Activated naive CD8-positive, alpha-beta T cell treated with anti-CD3 and anti-CD28 coated beads, Interleukin-2, amount 10 ng/mL, durations not matched to agents 7 days and 5 days (primary cell): Measurements from ENCODE around the gene TTF1. TPM values are rescaled to one million over a fixed set of nuclear protein-coding genes. Genes with fewer than 3 reads are reported as not detected.
"Not testable (repeated sequence)": the region's sequence is repeated elsewhere in the genome, so short reads cannot be mapped to it uniquely, and the experiment has no call there.

ENCODE experiments used
- ATAC-seq: fragments of 150-1000 bp; cut with Tn5 transposase; one replicate; pipeline ENCODE4 v1.10.0; 2021; ENCODE audit warnings: low read depth, moderate library complexity
- POLR2A ChIA-PET: fragments of 350-600 bp; sonication (Branson Sonifier 250); formaldehyde crosslinking; loops from one replicate; lab custom pipeline; 2021; ENCODE audit warnings: antibody characterized with exemption; lab: Charles Lee
- DNase-seq: peaks from one replicate; pipeline ENCODE4 v3.0.0; 2021
- H3K27ac Mint-ChIP-seq: one replicate; pipeline ENCODE4 v1.8.0; 2022; ENCODE audit warnings: mild to moderate bottlenecking, mixed read lengths
- H3K27me3 Mint-ChIP-seq: one replicate; pipeline ENCODE4 v1.8.0; 2022; ENCODE audit warnings: mild to moderate bottlenecking, moderate library complexity, mixed read lengths
- H3K36me3 Mint-ChIP-seq: one replicate; pipeline ENCODE4 v1.8.0; 2021; ENCODE audit warnings: mild to moderate bottlenecking, mixed read lengths
- H3K4me1 Mint-ChIP-seq: one replicate; pipeline ENCODE4 v1.8.0; 2021; ENCODE audit warnings: mixed read lengths
- H3K4me3 Mint-ChIP-seq: one replicate; pipeline ENCODE4 v1.8.0; 2022; ENCODE audit warnings: mild to moderate bottlenecking, moderate library complexity, mixed read lengths
- H3K9me3 Mint-ChIP-seq: one replicate; pipeline ENCODE4 v1.8.0; 2021; ENCODE audit warnings: mixed read lengths
- total RNA-seq, 2 experiments: library from RNA; stranded (reverse); gene quantifications; one replicate each; pipeline ENCODE4 v1.2.3, GENCODE V29; 2021

The TTF1 gene
- total RNA-seq, 2 experiments from 2014 or later: 31.3 to 32.5 TPM

DNA sequence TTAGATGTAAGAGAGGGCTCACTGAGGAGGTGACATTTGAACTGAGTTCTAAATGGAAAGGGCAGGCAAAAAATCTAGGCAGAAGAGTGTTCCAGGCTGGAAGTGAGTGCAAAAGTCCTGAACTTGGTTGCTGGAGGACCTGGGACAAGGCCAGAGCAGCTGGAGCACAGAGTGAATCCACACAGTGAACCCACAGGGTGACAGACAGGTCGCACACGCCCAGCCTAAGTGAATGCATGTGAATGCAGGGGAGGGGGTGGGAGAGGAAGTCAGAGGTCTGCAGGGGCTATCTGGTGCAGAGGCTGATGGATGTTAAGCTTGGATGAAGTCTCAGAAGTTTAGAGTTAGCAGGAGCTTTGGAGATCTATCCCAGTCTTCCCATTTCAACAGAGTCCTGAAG, 556 bp upstream of the TTF1 start:
- H3K4me3 Mint-ChIP-seq: peak overlapping the region; percentile 80
- H3K27ac Mint-ChIP-seq: peak overlapping the region; percentile 73
- POLR2A ChIA-PET: no interaction called here
- H3K4me1 Mint-ChIP-seq: peaks cover 38% of the 10 kb centered on the region
- no peak for ATAC-seq
- peaks cover 12% of the 10 kb centered on the region for H3K36me3 Mint-ChIP-seq
- DNase-seq: no peak
- no peaks in the 10 kb centered on the region for H3K9me3 Mint-ChIP-seq
- peaks cover 18% of the 10 kb centered on the region for H3K27me3 Mint-ChIP-seq

DNA sequence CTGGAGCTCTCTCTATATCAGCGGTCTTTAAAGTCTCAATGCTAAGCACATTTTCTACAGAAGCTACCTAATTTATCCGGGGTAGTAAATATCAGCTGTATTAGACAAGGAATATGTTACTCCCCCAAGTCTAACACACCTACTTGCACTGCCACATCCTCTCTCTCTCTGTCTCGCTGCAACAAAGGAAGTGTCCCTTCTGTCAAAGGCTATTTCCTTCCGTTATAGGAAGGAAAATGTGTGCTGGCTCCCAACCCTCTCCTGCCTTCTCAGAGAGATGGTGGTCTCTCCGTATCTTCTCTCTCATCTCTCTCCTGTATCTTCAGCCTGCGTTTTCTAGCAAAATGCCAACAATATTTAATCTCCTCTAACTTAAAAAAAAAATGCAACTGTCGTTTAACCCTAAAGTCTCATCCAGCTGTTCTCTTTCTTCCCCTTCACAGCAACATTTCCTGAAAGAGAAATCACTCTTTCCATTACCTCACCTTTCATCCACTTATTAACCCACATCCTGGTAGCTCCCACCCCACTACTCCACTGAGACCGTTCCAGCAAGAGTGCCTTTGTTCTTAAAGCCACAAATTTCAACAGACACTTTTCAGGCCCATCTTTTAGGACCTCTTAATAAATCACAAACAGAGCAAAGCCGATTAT, 2.3 kb downstream of the TTF1 start:
- DNase-seq (no peak), ATAC-seq (peak; percentile 57)
- Mint-ChIP-seq H3K27me3 (peaks cover under 1% of the 10 kb centered on the region), H3K36me3 (peaks cover 31% of the 10 kb centered on the region), H3K4me3 (peak overlapping the region; percentile 80), H3K9me3 (no peaks in the 10 kb centered on the region), H3K27ac (peak overlapping the region; percentile 89), H3K4me1 (peaks cover 28% of the 10 kb centered on the region)
- POLR2A ChIA-PET: interaction anchor here (1.0 to 3.3 kb wide), 4 partner anchors 15 to 74 kb away, joined by 3 to 12 read pairs (median 4); partner anchors contain the start of gene SETX

DNA sequence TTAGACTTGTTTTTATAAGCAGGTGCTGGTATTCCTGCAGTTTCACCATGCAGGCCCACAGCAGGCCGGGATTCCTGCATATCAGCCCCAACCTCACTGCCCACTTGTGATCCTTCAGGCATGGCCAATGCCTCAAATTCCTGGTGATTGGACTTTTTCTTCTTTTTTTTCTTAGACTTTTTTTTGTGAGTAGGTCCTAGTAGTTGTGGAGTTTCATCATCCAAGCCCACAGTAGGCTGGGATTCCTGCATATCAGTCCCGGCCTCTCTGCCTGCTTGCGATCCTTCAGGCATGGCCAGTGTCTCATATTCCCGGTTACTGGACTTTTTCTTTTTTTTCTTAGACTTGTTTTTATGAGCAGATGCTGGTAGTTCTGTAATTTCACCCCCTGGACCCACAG, 4.8 kb downstream of the TTF1 start:
- Mint-ChIP-seq H3K4me1 (peaks cover 26% of the 10 kb centered on the region), H3K27ac (no peak overlapping the region), H3K27me3 (no peaks in the 10 kb centered on the region), H3K9me3 (no peaks in the 10 kb centered on the region), H3K36me3 (peaks cover 45% of the 10 kb centered on the region), H3K4me3 (no peak overlapping the region)
- DNase-seq (no peak), ATAC-seq (no peak)
- POLR2A ChIA-PET: no interaction called here

DNA sequence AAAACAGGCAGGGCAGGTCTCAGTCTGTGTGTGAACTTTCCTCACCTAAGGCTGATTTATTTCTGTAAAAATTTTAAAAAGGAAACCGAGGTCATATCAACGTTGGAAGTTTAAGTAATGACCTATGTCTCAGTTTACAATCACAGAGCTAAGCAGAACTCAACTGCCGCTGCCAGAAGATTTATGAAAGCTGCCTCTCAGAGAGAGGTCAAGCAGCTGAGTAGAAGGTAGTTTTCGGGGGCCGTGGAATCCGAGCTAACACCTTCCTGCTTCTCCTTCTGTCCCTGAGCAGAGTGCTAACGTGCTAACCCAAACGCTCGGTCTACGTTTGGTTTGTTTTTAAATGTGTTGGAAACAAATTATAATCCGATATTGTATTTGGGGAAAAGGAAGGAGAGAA, 11.1 kb downstream of the TTF1 start:
- Mint-ChIP-seq H3K4me3 (no peak overlapping the region), H3K4me1 (peaks cover 3% of the 10 kb centered on the region), H3K36me3 (peaks cover 37% of the 10 kb centered on the region), H3K9me3 (no peaks in the 10 kb centered on the region), H3K27ac (no peak overlapping the region), H3K27me3 (no peaks in the 10 kb centered on the region)
- ATAC-seq: no peak
- DNase-seq: no peak
- POLR2A ChIA-PET: no interaction called here

DNA sequence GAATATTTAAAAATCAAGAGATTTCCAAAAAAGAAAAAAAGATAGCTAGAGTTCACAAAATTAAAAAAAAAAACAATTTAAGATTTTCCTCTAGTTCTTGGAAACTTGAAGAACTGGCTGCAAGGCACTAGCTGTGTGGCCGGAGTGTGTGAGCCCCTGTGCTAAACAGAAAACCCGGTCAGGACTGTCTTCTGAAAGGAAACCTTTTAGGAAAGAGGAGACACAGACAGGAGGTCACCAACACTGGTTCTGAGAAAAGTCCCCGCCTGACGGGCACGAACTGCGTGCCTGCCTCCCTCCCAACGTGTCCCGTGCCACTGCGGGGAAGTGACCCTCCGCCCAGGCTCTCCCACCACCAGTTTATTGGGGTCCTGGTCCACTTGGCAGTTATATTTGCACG, 15.2 kb downstream of the TTF1 start:
- no peak overlapping the region for H3K27ac Mint-ChIP-seq
- POLR2A ChIA-PET: no interaction called here
- no peak overlapping the region for H3K4me3 Mint-ChIP-seq
- no peaks in the 10 kb centered on the region for H3K9me3 Mint-ChIP-seq
- H3K27me3 Mint-ChIP-seq: no peaks in the 10 kb centered on the region
- ATAC-seq: no peak
- H3K36me3 Mint-ChIP-seq: peaks cover 34% of the 10 kb centered on the region
- DNase-seq: no peak
- H3K4me1 Mint-ChIP-seq: no peaks in the 10 kb centered on the region

DNA sequence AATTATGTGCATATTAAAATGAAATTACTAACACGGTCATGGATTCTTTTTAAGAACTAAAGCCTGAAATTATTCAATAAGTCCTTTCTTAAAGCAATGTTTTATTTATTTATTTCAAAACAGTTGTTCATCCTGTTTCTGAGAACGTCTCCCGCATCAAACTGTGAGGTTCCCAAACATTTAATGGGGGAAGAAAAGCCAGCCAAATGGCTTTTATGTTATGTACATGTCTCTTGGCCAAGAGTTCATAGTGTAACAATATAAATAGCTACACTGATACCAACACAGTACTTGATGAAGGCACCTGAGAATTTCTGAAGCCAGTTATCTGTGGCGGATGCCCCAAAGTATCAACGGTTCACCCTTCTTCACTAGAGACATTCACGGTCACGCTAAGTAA, 15.7 kb downstream of the TTF1 start:
- no peak for DNase-seq
- H3K4me3 Mint-ChIP-seq: no peak overlapping the region
- no peaks in the 10 kb centered on the region for H3K4me1 Mint-ChIP-seq
- POLR2A ChIA-PET: interaction anchor here (0.5 kb wide), 1 partner anchor 785 kb away, joined by 3 read pairs; no protein-coding TSS in a partner anchor
- H3K27me3 Mint-ChIP-seq: no peaks in the 10 kb centered on the region
- no peaks in the 10 kb centered on the region for H3K9me3 Mint-ChIP-seq
- no peak overlapping the region for H3K27ac Mint-ChIP-seq
- peaks cover 33% of the 10 kb centered on the region for H3K36me3 Mint-ChIP-seq
- ATAC-seq: no peak

DNA sequence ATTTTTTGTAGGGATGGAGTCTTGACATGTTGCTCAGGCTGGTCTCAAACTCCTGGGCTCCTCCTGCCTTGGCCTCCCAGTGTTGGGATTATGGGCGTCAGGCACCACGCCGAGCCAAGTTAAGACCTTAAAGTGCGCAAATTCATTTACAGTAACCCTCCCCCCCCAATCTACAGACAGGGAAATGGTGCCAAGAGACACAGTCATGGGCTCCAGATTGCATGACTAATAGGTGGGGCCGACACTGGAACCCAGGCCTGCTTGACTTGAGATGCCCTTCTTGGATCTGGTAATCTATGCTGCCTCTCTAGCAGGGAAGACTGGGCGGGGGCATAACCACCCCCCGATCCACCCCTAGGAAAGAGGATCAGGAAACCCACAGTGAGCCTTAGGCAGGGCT, 19.5 kb downstream of the TTF1 start:
- H3K4me3 Mint-ChIP-seq: no peak overlapping the region
- DNase-seq: no peak
- H3K27me3 Mint-ChIP-seq: no peaks in the 10 kb centered on the region
- POLR2A ChIA-PET: no interaction called here
- no peak for ATAC-seq
- no peak overlapping the region for H3K27ac Mint-ChIP-seq
- H3K4me1 Mint-ChIP-seq: peaks cover 24% of the 10 kb centered on the region
- H3K9me3 Mint-ChIP-seq: no peaks in the 10 kb centered on the region
- H3K36me3 Mint-ChIP-seq: peaks cover 45% of the 10 kb centered on the region

DNA sequence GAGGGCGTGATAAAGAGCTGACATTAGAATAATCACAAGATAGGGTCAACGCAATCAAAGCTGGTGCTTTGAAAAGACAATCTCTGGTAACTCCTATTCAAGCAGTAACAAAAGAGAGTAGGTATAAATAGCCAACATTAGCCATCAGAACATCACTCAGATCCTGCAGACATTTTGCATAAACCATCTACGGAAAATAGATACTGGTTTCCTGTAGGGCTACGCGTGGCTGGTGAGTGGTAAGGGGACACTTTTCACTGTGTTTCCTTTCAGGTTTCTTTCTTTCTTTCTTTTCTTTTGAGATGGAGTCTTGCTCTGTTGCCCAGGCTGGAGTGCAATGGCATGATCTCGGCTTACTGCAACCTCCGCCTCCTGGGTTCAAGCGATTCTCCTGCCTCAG, 22.3 kb downstream of the TTF1 start:
- H3K36me3 Mint-ChIP-seq: peaks cover 49% of the 10 kb centered on the region
- POLR2A ChIA-PET: interaction anchor here (1.3 kb wide), 1 partner anchor 37 kb away, joined by 4 read pairs; no protein-coding TSS in a partner anchor
- ATAC-seq (peak; percentile 36), DNase-seq (no peak)
- peak overlapping the region; percentile 15 for H3K4me3 Mint-ChIP-seq
- H3K4me1 Mint-ChIP-seq: peaks cover 35% of the 10 kb centered on the region
- H3K27ac Mint-ChIP-seq: peak overlapping the region; percentile 30
- no peaks in the 10 kb centered on the region for H3K9me3 Mint-ChIP-seq
- H3K27me3 Mint-ChIP-seq: no peaks in the 10 kb centered on the region

DNA sequence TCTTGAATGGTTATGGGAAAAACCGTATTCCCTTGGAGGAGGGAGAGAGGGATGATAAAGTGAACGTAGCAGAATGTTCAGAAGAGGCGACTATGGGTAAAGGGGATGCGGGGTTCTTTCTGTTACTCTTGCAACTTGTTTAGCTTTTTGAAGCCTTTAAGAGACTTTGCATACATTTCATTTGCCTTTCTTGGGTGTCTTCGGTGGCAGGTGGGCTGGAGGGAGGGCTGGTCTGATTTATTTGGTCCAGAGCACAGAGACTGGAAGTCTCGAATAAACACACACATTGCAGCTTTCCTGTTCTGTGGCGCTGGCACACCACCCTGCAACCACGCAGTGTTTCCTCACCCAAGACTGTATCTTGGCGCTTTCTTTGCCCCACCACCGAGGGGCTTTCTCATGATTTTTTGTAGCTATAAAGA, 23.2 kb downstream of the TTF1 start:
- H3K9me3 Mint-ChIP-seq: no peaks in the 10 kb centered on the region
- H3K4me1 Mint-ChIP-seq: peaks cover 35% of the 10 kb centered on the region
- POLR2A ChIA-PET: interaction anchor here (0.9 kb wide), 1 partner anchor 30 kb away, joined by 3 read pairs; no protein-coding TSS in a partner anchor
- H3K27ac Mint-ChIP-seq: peak overlapping the region; percentile 32
- H3K4me3 Mint-ChIP-seq: no peak overlapping the region
- peaks cover 48% of the 10 kb centered on the region for H3K36me3 Mint-ChIP-seq
- no peaks in the 10 kb centered on the region for H3K27me3 Mint-ChIP-seq
- DNase-seq: no peak
- no peak for ATAC-seq

DNA sequence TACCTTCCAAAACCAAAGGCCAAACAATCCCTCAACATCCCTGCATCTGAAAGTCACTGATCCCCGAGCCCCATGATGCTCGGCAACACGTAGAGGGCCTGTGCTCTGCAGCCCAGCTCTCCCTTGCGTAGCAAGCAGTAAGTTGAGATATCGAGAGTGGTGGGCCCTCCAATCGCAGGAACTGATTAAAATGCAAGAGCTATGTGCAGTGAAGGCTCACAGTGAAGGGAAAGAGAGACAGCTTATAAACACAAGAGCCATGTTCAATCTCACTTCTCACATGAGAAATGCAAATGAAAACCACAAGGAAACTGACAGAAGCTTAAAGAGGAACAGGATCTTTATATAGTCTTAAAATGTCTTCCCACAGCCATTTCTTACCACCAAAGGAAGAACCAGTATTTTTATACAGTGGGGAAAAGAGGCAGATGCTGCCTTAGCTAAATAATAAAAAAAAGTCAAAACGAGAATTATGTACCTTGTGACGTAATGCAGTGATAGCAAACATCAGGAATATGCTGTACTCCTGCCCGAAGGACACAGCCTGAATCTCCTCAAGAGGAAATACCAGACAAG, 24.6 kb downstream of the TTF1 start:
- Mint-ChIP-seq H3K27me3 (no peaks in the 10 kb centered on the region), H3K4me3 (peak overlapping the region; percentile 25), H3K9me3 (no peaks in the 10 kb centered on the region), H3K27ac (peak overlapping the region; percentile 51), H3K36me3 (peaks cover 43% of the 10 kb centered on the region), H3K4me1 (peaks cover 35% of the 10 kb centered on the region)
- ATAC-seq: no peak
- no peak for DNase-seq
- POLR2A ChIA-PET: no interaction called here

DNA sequence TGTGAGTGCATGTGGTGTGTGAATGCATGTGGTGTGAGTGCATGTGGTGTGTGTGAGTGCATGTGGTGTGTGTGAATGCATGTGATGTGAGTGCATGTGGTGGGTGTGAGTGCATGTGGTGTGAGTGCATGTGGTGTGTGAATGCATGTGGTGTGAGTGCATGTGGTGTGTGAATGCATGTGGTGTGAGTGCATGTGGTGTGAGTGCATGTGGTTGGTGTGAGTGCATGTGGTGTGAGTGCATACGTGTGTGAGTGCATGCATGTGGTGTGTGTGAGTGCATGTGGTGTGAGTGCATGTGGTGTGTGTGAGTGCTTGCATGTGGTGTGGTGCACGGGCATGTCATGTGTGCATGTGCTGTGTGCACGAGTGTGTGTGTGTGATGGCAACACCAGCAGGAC, 28.2 kb downstream of the TTF1 start:
- Mint-ChIP-seq H3K36me3 (peaks cover 35% of the 10 kb centered on the region), H3K4me1 (peaks cover 26% of the 10 kb centered on the region)
- DNase-seq, H3K27ac Mint-ChIP-seq, H3K4me3 Mint-ChIP-seq, ATAC-seq, H3K9me3 Mint-ChIP-seq, H3K27me3 Mint-ChIP-seq: not testable (repeated sequence)
- POLR2A ChIA-PET: interaction anchor here (0.5 kb wide), 1 partner anchor 23 kb away, joined by 4 read pairs; no protein-coding TSS in a partner anchor

DNA sequence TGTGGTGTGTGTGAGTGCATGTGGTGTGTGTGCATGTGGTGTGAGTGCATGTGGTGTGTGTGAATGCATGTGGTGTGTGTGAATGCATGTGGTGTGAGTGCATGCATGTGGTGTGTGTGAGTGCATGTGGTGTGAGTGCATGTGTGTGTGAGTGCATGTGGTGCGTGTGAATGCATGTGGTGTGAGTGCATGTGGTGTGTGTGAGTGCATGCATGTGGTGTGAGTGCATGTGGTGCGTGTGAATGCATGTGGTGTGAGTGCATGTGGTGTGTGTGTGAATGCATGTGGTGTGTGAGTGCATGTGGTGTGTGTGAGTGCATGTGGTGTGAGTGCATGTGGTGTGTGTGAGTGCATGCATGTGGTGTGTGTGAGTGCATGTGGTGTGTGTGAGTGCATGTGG, 28.9 kb downstream of the TTF1 start:
- H3K9me3 Mint-ChIP-seq, H3K27me3 Mint-ChIP-seq, DNase-seq, H3K4me3 Mint-ChIP-seq, POLR2A ChIA-PET, ATAC-seq, H3K27ac Mint-ChIP-seq: not testable (repeated sequence)
- peaks cover 33% of the 10 kb centered on the region for H3K36me3 Mint-ChIP-seq
- peaks cover 27% of the 10 kb centered on the region for H3K4me1 Mint-ChIP-seq

DNA sequence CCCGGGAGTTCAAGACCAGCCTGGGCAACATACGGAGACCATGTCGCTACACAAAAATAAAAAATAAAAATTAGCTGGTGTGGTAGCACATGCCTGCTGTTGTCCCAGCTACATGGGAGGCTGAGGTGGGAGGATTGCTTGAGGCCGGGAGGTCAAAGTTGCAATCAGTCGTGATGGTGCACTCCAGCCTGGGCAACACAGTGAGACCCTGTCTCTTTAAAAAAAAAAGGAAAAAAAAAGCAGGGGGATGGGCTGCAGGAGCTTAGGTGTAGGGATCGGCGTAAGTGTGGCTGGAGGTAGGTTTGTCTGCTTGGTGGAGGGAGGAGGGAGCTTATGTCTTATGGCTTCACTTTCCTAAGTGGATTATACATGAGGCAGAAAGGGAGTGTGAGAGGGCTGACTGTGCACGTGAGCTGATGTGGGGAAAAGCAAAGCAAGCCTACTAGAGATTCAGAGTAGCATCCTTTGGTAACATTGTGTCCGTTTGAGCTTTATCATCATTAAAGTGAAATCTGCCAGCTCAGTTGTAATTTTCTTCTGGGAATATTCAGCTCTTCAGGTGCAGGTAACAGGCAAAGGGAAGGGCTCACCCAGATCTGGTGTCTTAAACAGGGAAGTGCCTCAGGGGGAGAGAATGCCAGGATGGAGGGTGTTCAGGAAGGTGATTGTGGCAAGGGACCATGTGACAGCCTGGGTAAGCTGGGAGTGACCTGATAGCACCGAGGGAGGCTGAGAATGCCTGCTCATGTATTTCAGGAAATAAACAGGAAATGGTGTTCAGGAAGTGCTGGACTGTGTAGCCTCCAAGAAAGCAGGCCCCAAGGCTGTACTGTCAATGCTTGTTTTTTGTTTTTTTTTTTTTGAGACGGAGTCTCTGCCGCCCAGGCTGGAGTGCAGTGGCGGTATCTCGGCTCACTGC, 34.2 kb downstream of the TTF1 start:
- Mint-ChIP-seq H3K36me3 (peaks cover 20% of the 10 kb centered on the region), H3K4me3 (peak overlapping the region; percentile 67), H3K27me3 (no peaks in the 10 kb centered on the region), H3K9me3 (no peaks in the 10 kb centered on the region), H3K27ac (peak overlapping the region; percentile 88), H3K4me1 (peaks cover 19% of the 10 kb centered on the region)
- peak; percentile 66 for ATAC-seq
- POLR2A ChIA-PET: interaction anchor here (1.0 to 1.7 kb wide), 2 partner anchors 17 to 18 kb away, joined by 4 to 14 read pairs; partner anchors contain the start of gene SETX
- no peak for DNase-seq
